Mesenchymal stem cell (in vitro differentiated cells and primary cell): ENCODE measurements around the gene SCUBE1.

ENCODE experiments used
- DNase-seq: peaks from one replicate; pipeline ENCODE4 v3.0.0-alpha.2; 2013
- H2AFZ ChIP-seq: one replicate; pipeline ENCODE4 v1.6.1; 2013; ENCODE audit warnings: low read depth, mild to moderate bottlenecking, control low read depth, inconsistent platforms, low read length, moderate library complexity
- H2AK5ac ChIP-seq: 2 replicates; pipeline ENCODE4 v1.6.1; 2013; ENCODE audit warnings: low read length, moderate library complexity, mild to moderate bottlenecking, inconsistent platforms; ENCODE audit not compliant: severe bottlenecking
- H2BK120ac ChIP-seq: one replicate; pipeline ENCODE4 v1.6.1; 2013; ENCODE audit warnings: low read depth, mild to moderate bottlenecking, inconsistent platforms, low read length, moderate library complexity
- H2BK12ac ChIP-seq, 2 experiments: one replicate each; pipeline ENCODE4 v1.6.1; 2013; ENCODE audit warnings: inconsistent platforms in 2 of 2, low read length in 2 of 2, mild to moderate bottlenecking in 2 of 2, moderate library complexity in 2 of 2, control low read depth in 1 of 2
- H2BK15ac ChIP-seq: one replicate; pipeline ENCODE4 v1.6.1; 2013; ENCODE audit warnings: mild to moderate bottlenecking, low read depth, inconsistent platforms; ENCODE audit not compliant: poor library complexity, severe bottlenecking
- H2BK5ac ChIP-seq: 2 replicates; pipeline ENCODE4 v1.6.1; 2013; ENCODE audit warnings: low read depth, mild to moderate bottlenecking, low read length, control low read depth, inconsistent platforms; ENCODE audit not compliant: poor library complexity, severe bottlenecking
- H3K14ac ChIP-seq, 2 experiments: one replicate each; pipeline ENCODE4 v1.6.1; 2013; ENCODE audit warnings: inconsistent platforms in 2 of 2, low read length in 2 of 2, control low read depth in 1 of 2, mild to moderate bottlenecking in 1 of 2, moderate library complexity in 1 of 2
- H3K18ac ChIP-seq, 2 experiments: one replicate each; pipeline ENCODE4 v1.6.1; 2013; ENCODE audit warnings: inconsistent platforms in 2 of 2, low read length in 2 of 2, control low read depth in 1 of 2, low read depth in 1 of 2, mild to moderate bottlenecking in 1 of 2
- H3K23ac ChIP-seq, 2 experiments: one replicate each; pipeline ENCODE4 v1.6.1; 2013; ENCODE audit warnings: inconsistent platforms in 2 of 2, low read length in 2 of 2, mild to moderate bottlenecking in 2 of 2, moderate library complexity in 2 of 2, control low read depth in 1 of 2
- H3K27ac ChIP-seq: 2 replicates; pipeline ENCODE4 v1.5.1; 2013; ENCODE audit warnings: mild to moderate bottlenecking, moderate library complexity, low read length, control low read depth, inconsistent platforms; ENCODE audit not compliant: poor library complexity, severe bottlenecking
- H3K27me3 ChIP-seq, 2 experiments: 2 replicates each; pipeline versions ENCODE4 v1.6.1 to v1.7.0; 2013; ENCODE audit warnings: low read length in 2 of 2, mild to moderate bottlenecking in 2 of 2, moderate library complexity in 2 of 2, control low read depth in 1 of 2, inconsistent platforms in 1 of 2; ENCODE audit not compliant: control insufficient read depth in 1 of 2, insufficient read depth in 1 of 2
- H3K36me3 ChIP-seq, 2 experiments: 2 replicates each; pipeline versions ENCODE4 v1.6.1 to v1.7.0; 2013; ENCODE audit warnings: low read length in 2 of 2, control low read depth in 1 of 2, inconsistent platforms in 1 of 2, low read depth in 1 of 2, mild to moderate bottlenecking in 1 of 2; ENCODE audit not compliant: insufficient read depth in 2 of 2, control insufficient read depth in 1 of 2
- H3K4ac ChIP-seq, 2 experiments: one replicate each; pipeline ENCODE4 v1.6.1; 2013; ENCODE audit warnings: inconsistent platforms in 2 of 2, low read length in 2 of 2, mild to moderate bottlenecking in 2 of 2, moderate library complexity in 2 of 2, control low read depth in 1 of 2, low read depth in 1 of 2
- H3K4me1 ChIP-seq: 2 replicates; pipeline ENCODE4 v1.6.1; 2013; ENCODE audit warnings: low read depth, low read length, control low read depth; ENCODE audit not compliant: control insufficient read depth, insufficient read depth
- H3K4me2 ChIP-seq: 2 replicates; pipeline ENCODE4 v1.6.1; 2013; ENCODE audit warnings: low read length, mild to moderate bottlenecking, inconsistent platforms; ENCODE audit not compliant: poor library complexity, severe bottlenecking
- H3K4me3 ChIP-seq, 2 experiments: 2 replicates each; pipeline versions ENCODE4 v1.5.1 to v1.7.0; 2013; ENCODE audit warnings: low read length in 2 of 2, mild to moderate bottlenecking in 2 of 2, control low read depth in 1 of 2, low read depth in 1 of 2; ENCODE audit not compliant: insufficient read depth in 1 of 2
- H3K79me1 ChIP-seq: replicated peaks from 2 replicates; pipeline ENCODE4 v1.6.1; 2013; ENCODE audit warnings: mild to moderate bottlenecking, control low read depth, low read length, inconsistent platforms; ENCODE audit not compliant: poor library complexity, severe bottlenecking
- H3K9ac ChIP-seq: 2 replicates; pipeline ENCODE4 v1.7.0; 2013; ENCODE audit warnings: mild to moderate bottlenecking, low read length, moderate library complexity
- H3K9me3 ChIP-seq: 2 replicates; pipeline ENCODE4 v1.7.0; 2013; ENCODE audit warnings: mild to moderate bottlenecking, low read length; ENCODE audit not compliant: control insufficient read depth
- H4K8ac ChIP-seq: one replicate; pipeline ENCODE4 v1.6.1; 2013; ENCODE audit warnings: inconsistent platforms, mild to moderate bottlenecking, low read length, moderate library complexity
- H4K91ac ChIP-seq: one replicate; pipeline ENCODE4 v1.6.1; 2013; ENCODE audit warnings: mild to moderate bottlenecking, low read length, inconsistent platforms
- WGBS: methylation state at CpG from one replicate; pipeline ENCODE4 v1.1.7; 2013; ENCODE audit warnings: mixed read lengths; 5-methylcytosine and 5-hydroxymethylcytosine counted together

The SCUBE1 gene

DNA sequence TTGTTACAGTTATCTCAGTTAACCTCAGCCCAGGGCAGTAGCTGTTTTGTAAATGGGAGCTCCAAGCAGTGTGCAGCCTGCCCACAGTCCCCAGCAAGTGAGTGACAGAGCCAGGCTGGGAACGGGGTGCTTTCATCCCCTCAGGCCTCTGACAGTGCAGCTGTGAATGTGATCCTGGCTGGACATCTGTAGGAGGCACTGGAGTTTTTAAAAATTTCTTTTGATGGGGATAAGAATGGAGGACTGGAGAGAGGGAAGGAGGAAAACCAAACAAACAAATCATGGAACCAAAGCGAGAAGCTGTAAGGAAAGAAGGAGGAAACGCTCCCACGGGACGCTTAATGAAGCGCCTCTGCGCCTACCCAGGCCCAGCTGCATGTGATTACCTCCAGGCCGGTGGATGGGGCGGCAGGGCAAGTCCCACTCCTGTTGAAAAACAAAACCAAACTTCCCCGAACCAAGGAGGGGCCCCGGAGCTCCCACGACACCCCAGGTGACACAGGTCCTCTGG is 40.6 kb downstream of the SCUBE1 start:
- H2BK12ac ChIP-seq: no peak overlapping the region
- no peaks in the 10 kb centered on the region for H3K4me1 ChIP-seq
- WGBS: 79% methylated on average over 12 of the region's 12 CpGs
- H3K79me1 ChIP-seq: no peaks in the 10 kb centered on the region
- H3K23ac ChIP-seq: no peak overlapping the region
- no peak overlapping the region for H3K18ac ChIP-seq
- DNase-seq: no peak
- no peak overlapping the region for H3K4me2 ChIP-seq
- peaks cover 47 to 94% of the 10 kb centered on the region in 2 experiments for H3K27me3 ChIP-seq
- H3K9ac ChIP-seq: no peak overlapping the region
- H3K4me3 ChIP-seq: no peak overlapping the region
- H3K14ac ChIP-seq: no peak overlapping the region
- H3K36me3 ChIP-seq: no peaks in the 10 kb centered on the region
- H2AK5ac ChIP-seq: no peak overlapping the region
- no peak overlapping the region for H2AFZ ChIP-seq
- H3K4ac ChIP-seq: no peak overlapping the region
- H4K91ac ChIP-seq: no peak overlapping the region
- H4K8ac ChIP-seq: no peak overlapping the region
- H3K9me3 ChIP-seq: no peaks in the 10 kb centered on the region
- no peak overlapping the region for H2BK120ac ChIP-seq
- H2BK5ac ChIP-seq: no peak overlapping the region
- no peak overlapping the region for H3K27ac ChIP-seq
- no peak overlapping the region for H2BK15ac ChIP-seq

- Histone ChIP-seq H3K79me1 (no peaks in the 10 kb centered on the region), H3K14ac (peak overlapping the region in 1 of 2 experiments; percentile 66)
- 86% methylated on average over 10 of the region's 10 CpGs for WGBS
Measured at GRCh38 chr22:43301866-43302265, 41.3 kb downstream of the SCUBE1 start.

GRCh38 chr22:43300891-43301676 is 42.1 kb downstream of the SCUBE1 start:
- Histone ChIP-seq H3K4me3 (no peak overlapping the region), H4K8ac (no peak overlapping the region), H2BK120ac (no peak overlapping the region), H3K9me3 (no peaks in the 10 kb centered on the region), H4K91ac (no peak overlapping the region), H3K23ac (no peak overlapping the region), H3K79me1 (no peaks in the 10 kb centered on the region), H3K4me2 (no peak overlapping the region), H2AK5ac (no peak overlapping the region), H2AFZ (no peak overlapping the region), H3K27ac (no peak overlapping the region), H3K9ac (no peak overlapping the region), H3K4ac (no peak overlapping the region), H2BK15ac (no peak overlapping the region), H2BK5ac (no peak overlapping the region), H3K27me3 (peaks cover 41 to 94% of the 10 kb centered on the region in 2 experiments), H2BK12ac (no peak overlapping the region), H3K4me1 (no peaks in the 10 kb centered on the region), H3K18ac (no peak overlapping the region), H3K14ac (peak overlapping the region in 1 of 2 experiments; percentile 38), H3K36me3 (no peaks in the 10 kb centered on the region)
- DNase-seq: no peak
- 80% methylated on average over 21 of the region's 21 CpGs for WGBS

More at GRCh38 chr22:43301866-43302265, 41.3 kb downstream of the SCUBE1 start:
- H3K18ac ChIP-seq: no peak overlapping the region
- no peak overlapping the region for H3K27ac ChIP-seq
- no peak overlapping the region for H2AFZ ChIP-seq
- no peak overlapping the region for H3K23ac ChIP-seq
- no peaks in the 10 kb centered on the region for H3K9me3 ChIP-seq
- H2BK120ac ChIP-seq: no peak overlapping the region
- peaks cover 40 to 94% of the 10 kb centered on the region in 2 experiments for H3K27me3 ChIP-seq
- H3K4me2 ChIP-seq: no peak overlapping the region
- no peak overlapping the region for H2BK15ac ChIP-seq
- H3K36me3 ChIP-seq: no peaks in the 10 kb centered on the region
- H4K8ac ChIP-seq: no peak overlapping the region
- no peak for DNase-seq
- H2AK5ac ChIP-seq: no peak overlapping the region
- no peak overlapping the region for H2BK5ac ChIP-seq
- H3K9ac ChIP-seq: no peak overlapping the region
- no peak overlapping the region for H3K4me3 ChIP-seq
- H2BK12ac ChIP-seq: no peak overlapping the region
- H4K91ac ChIP-seq: no peak overlapping the region
- no peak overlapping the region for H3K4ac ChIP-seq
- no peaks in the 10 kb centered on the region for H3K4me1 ChIP-seq

DNA sequence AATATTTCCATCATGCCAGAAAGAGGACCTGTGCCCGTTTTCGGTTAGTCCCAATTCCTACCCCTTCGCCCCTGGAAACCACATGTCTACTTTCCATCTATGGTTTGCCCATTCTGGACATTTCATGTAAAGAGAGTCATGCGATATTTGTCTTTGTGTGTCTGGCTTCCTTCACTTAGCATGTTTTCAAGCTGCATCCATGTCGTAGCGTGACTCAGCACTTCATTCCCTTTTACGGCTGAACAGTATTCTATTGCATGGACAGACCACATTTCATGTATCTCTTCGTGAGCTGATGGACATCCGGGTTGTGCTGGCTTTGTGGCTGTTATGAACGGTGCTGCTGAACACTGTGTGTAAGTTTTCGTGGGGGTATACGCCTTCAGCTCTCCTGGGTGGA is 43.4 kb downstream of the SCUBE1 start:
- H3K4ac ChIP-seq: no peak overlapping the region
- no peak overlapping the region for H3K18ac ChIP-seq
- H2BK15ac ChIP-seq: no peak overlapping the region
- no peak overlapping the region for H2AFZ ChIP-seq
- H2BK5ac ChIP-seq: no peak overlapping the region
- H2AK5ac ChIP-seq: no peak overlapping the region
- H3K4me2 ChIP-seq: no peak overlapping the region
- H3K23ac ChIP-seq: no peak overlapping the region
- H3K9me3 ChIP-seq: no peaks in the 10 kb centered on the region
- no peak for DNase-seq
- H2BK120ac ChIP-seq: no peak overlapping the region
- H3K27ac ChIP-seq: no peak overlapping the region
- H3K14ac ChIP-seq: no peak overlapping the region
- H3K4me3 ChIP-seq: no peak overlapping the region
- H3K27me3 ChIP-seq: peaks cover 41 to 94% of the 10 kb centered on the region in 2 experiments
- H4K8ac ChIP-seq: no peak overlapping the region
- no peak overlapping the region for H2BK12ac ChIP-seq
- no peaks in the 10 kb centered on the region for H3K36me3 ChIP-seq
- H4K91ac ChIP-seq: no peak overlapping the region
- H3K79me1 ChIP-seq: no peaks in the 10 kb centered on the region
- 87% methylated on average over 12 of the region's 12 CpGs for WGBS
- no peak overlapping the region for H3K9ac ChIP-seq
- no peaks in the 10 kb centered on the region for H3K4me1 ChIP-seq
